Stimulated activated naive CD4-positive, alpha-beta T cell (primary cell): Measurements from ENCODE around the gene LHX5.
"Not testable (repeated sequence)": the region's sequence is repeated elsewhere in the genome, so short reads cannot be mapped to it uniquely, and the experiment has no call there.

Experiments
- DNase-seq, 6 experiments: peaks; one replicate each; lab custom pipeline; 2025; lab: John Stamatoyannopoulos, UW

Gene LHX5

GRCh38 chr12:113471619-113472171 is at the start of gene LHX5:
Gene LHX5, minus strand, starts transcription at chr12:113471871. Its CDS starts 373 bp downstream, at chr12:113471498.
- no peak for DNase-seq

GRCh38 chr12:113519464-113520307 is 48.0 kb upstream of the LHX5 start:
- DNase-seq, result no peak

DNA sequence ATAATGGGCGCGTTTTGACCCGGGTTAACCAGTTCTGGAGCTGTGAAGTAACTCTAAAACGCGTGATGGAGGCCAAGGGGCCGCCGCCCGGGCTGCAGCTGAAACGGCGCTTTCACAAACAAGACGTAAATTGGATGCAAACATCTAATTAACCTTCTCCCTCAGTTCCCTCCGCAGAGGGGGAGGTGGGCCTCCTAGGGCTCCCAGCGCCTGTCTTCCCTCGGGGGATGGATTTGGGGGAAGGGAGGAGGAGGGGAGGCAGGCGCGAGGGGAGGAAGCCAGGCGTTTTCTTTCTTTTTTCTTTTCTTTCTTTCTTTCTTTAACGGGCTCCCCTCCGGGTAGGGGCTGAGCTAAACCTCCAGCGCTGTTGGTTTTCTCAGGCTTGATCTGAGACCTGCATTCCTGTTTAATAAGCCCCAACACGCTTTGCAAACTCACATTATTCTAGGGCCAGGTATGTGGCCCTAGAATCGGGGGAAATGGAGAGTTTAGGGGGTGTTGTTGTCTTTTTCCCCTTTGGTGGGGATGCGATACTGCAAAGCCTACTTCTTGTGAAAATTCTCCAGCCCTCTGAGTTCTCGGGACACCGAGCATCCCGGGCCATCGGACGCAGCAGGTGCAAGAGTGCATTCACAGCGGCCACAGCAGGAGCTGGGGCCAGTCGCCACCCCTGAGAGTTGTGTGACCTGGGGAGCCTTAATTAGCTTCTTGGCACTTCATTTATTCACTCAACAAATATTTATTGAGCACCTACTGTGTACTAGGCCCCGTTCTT is 43.6 kb upstream of the LHX5 start:
- DNase-seq, result no peak

- no peak for DNase-seq
Observed at GRCh38 chr12:113514602-113515001, 42.9 kb upstream of the LHX5 start.

DNA sequence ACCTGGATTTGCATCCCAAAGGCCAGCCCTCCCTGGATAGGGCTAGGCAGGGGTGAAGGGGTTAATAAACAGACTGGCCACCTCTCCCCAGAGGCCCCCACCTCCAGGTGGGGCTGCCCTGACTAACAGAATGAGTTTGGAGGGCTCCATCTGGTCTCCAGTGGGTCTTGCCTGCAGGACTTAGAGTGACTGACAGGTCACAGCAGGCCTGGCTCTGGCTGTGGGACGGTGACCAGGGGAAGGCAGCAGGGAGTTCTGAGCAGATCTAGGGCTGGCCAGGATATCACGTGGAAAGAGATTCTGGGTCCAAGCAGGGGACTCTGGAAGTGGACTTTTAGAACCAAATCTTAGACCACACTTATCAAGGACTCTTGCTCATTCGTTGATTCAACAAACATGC is 40.9 kb upstream of the LHX5 start:
- DNase-seq, result no peak

GRCh38 chr12:113506867-113507266 is 35.2 kb upstream of the LHX5 start:
- no peak for DNase-seq

GRCh38 chr12:113505941-113506340 is 34.3 kb upstream of the LHX5 start:
- DNase-seq, result no peak

GRCh38 chr12:113504917-113505316 is 33.2 kb upstream of the LHX5 start:
- no peak for DNase-seq

GRCh38 chr12:113500782-113501311 is 29.2 kb upstream of the LHX5 start:
- no peak for DNase-seq

- no peak for DNase-seq
Observed at GRCh38 chr12:113500306-113500675, 28.6 kb upstream of the LHX5 start.

GRCh38 chr12:113498490-113498889 is 26.8 kb upstream of the LHX5 start:
- no peak for DNase-seq

DNA sequence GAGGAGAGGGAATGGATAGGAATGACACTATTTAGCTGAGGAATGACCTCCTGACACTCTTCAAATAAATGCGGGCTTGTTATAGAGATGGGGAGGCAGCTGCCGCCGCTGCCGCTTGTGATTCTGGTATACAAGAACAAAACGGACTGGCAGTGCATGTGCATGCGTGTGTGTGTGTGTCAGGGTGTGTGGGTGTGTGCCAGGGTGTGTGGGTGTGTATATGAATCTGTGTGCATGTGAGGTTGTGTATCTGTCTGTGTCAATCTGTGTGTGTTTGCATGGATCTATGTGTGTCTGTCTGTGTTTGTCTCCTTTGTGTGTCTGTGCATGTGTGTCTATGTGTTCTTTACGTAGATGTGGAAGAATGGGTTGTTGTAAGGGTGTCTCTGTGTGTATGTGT is 26.0 kb upstream of the LHX5 start:
- no peak for DNase-seq

DNA sequence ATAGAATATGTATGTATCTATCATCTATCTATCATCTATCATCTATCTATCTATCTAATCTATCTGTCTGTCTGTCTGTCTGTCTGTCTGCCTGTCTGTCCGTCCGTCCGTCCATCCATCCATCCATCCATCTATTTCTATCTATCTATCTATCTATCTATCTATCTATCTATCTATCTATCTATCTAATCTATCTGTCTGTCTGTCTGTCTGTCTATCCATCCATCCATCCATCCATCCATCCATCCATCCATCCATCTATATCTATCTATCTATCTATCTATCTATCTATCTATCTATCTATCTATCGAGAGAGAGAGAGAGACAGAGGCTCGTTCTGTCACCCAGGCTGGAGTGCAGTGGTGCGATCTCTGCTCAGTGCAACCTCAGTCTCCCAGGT is 24.3 kb upstream of the LHX5 start:
- not testable (repeated sequence) for DNase-seq

- no peak for DNase-seq
Observed at GRCh38 chr12:113488322-113488721, 16.7 kb upstream of the LHX5 start.

GRCh38 chr12:113486722-113487121 is 15.1 kb upstream of the LHX5 start:
- no peak for DNase-seq

DNA sequence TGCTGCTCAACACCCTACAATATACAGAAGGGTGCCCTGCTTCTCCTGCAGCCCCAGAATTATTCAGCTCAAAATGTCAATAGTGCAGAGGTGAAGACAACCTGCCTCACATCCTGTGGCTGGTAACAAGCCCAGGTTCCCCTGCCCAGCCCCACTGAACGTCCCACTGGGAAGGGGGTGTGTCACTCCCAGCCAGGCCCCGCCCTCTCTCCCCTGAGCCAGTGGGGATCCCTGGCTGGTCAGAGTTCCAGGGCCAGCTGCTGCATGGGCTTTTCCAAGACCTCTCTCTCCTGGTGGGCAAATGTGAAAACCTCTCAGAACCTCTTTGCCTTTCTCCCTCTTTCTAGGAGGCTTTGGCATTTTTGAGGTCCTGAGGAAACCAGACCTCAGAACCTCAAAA is 13.7 kb upstream of the LHX5 start:
- DNase-seq, result no peak

GRCh38 chr12:113482334-113482733 is 10.7 kb upstream of the LHX5 start:
- DNase-seq, result no peak

DNA sequence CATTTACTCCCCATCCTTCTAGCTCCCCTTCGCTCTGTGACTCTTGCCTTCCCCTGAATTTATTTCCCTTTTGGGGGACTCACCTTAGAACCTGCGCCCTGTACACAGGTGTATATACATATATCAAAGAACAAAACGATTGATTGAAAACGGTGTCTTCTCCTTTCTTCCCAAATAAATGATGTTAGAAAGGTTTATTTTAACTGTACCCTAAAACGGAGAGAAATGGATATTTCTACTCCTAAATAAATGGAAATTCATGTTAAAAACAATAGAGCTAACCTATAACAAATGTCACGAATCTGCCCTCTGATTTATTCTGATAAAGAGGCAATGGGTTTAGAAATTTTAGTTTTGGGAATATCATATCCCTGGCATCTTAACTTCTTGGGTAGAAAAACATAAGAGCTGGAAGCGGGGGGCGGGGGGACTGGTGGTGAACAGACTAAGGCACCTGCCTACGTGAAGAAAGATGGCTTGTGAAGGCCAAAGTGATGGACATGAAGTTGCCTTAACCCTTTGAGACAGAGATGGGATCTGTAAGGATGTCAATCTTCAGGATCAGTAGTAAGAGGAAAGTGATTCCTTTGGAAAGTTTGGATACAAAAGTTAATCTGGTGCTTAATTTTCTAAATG is 8.8 kb upstream of the LHX5 start:
- no peak for DNase-seq

GRCh38 chr12:113479590-113480335 is 8.1 kb upstream of the LHX5 start:
- peak in 3 of 6 experiments; percentile 3 to 44 (median 31) for DNase-seq

- no peak for DNase-seq
Observed at GRCh38 chr12:113479216-113479589, 7.5 kb upstream of the LHX5 start.

DNA sequence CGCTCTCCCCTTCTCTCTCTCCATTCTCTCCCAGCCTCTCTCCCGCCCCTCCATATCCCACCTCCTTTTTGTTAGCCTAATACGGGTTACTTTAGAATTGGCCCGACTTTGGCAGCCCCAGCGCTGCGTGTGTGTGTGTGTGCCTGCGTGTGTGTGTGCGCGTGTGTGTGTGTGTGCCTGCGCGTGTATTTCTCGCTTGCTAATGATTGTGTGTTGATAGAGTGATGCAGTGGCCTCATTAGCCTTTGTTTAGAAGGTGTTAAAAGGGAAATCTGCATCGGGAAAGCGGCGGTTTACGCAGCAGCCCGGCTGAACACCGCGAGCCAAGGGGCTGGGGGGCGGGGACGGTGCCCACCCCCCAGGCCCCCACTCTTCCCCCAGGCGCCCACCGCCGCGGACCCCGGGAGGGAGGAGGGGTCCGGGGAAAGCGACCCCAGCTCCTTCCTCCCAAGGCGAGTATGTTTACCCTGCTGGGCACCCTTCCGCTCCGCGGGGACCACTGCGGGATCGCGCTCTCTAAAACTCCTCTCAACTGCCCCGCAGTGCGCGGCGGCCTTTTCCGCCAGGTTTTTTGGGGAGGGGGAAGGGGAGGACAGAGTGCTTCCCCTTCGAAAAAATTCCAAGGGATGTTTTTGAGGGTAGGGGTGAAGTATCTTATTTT is 6.8 kb upstream of the LHX5 start:
- DNase-seq, result no peak
